ENCODE measurements around the gene AP1G2.

DNA sequence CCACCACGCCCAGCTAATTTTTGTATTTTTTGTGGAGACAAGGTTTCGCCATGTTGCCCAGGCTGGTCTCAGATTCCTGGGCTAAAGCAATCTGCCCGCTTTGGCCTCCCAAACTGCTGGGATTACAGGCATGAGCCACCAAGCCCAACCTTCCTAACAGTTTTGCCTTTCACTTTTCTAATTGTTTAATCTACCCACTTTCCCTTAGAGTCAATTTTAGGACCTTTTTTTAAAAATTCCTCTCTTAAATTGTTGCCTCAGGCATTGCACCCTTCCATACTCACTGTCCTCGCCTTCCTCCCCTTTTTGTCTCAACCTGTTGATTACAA, 27.5 kb downstream of the AP1G2 start:
- TF ChIP-seq POLR2A (IDR thresholded peaks at IDR 0.05): no peak
- TF ChIP-seq, protein P1, sequence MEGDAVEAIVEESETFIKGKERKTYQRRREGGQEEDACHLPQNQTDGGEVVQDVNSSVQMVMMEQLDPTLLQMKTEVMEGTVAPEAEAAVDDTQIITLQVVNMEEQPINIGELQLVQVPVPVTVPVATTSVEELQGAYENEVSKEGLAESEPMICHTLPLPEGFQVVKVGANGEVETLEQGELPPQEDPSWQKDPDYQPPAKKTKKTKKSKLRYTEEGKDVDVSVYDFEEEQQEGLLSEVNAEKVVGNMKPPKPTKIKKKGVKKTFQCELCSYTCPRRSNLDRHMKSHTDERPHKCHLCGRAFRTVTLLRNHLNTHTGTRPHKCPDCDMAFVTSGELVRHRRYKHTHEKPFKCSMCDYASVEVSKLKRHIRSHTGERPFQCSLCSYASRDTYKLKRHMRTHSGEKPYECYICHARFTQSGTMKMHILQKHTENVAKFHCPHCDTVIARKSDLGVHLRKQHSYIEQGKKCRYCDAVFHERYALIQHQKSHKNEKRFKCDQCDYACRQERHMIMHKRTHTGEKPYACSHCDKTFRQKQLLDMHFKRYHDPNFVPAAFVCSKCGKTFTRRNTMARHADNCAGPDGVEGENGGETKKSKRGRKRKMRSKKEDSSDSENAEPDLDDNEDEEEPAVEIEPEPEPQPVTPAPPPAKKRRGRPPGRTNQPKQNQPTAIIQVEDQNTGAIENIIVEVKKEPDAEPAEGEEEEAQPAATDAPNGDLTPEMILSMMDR (IDR thresholded peaks at IDR 0.05): no peak
- no peak for TF ChIP-seq EP300 (IDR thresholded peaks at IDR 0.05)

Data from upper lobe of left lung (tissue), 4 donors.